KBM-7 (cell line): ENCODE measurements around the gene FRMD4B.

ENCODE experiments used
- DNase-seq: peaks from one replicate; pipeline ENCODE4 v3.0.0-alpha.2; 2015
- in situ Hi-C: fragments of 300-500 bp; cut with MboI; formaldehyde crosslinking; loops from 2 replicates; pipeline ENCODE4 v1.14.3; 2020; ENCODE audit warnings: low sequenced_read_pairs, low pct_unique_long_range_greater_than_20kb, mixed read lengths

The FRMD4B gene

GRCh38 chr3:69197922-69198530 lies 187.9 kb downstream of the FRMD4B start:
- in situ Hi-C loops: no loop called here
- DNase-seq: no peak

GRCh38 chr3:69197455-69197854 lies 188.4 kb downstream of the FRMD4B start:
- in situ Hi-C loops: no loop called here
- DNase-seq: no peak

- no peak for DNase-seq
- in situ Hi-C loops: no loop called here
Measured at GRCh38 chr3:69196876-69197275, 189.0 kb downstream of the FRMD4B start.

GRCh38 chr3:69194431-69195165 lies 191.3 kb downstream of the FRMD4B start:
- in situ Hi-C loops: no loop called here

GRCh38 chr3:69193749-69194148 lies 192.1 kb downstream of the FRMD4B start:
- in situ Hi-C loops: no loop called here
- DNase-seq: no peak

More at GRCh38 chr3:69194431-69195165, 191.3 kb downstream of the FRMD4B start:
- DNase-seq: no peak

- in situ Hi-C loops: no loop called here
Measured at GRCh38 chr3:69191516-69191915, 194.4 kb downstream of the FRMD4B start.

GRCh38 chr3:69189487-69189886 lies 196.4 kb downstream of the FRMD4B start:
- no peak for DNase-seq
- in situ Hi-C loops: no loop called here

More at GRCh38 chr3:69191516-69191915, 194.4 kb downstream of the FRMD4B start:
- DNase-seq: no peak

- in situ Hi-C loops: no loop called here
- no peak for DNase-seq
Measured at GRCh38 chr3:69186575-69187093, 199.3 kb downstream of the FRMD4B start.

GRCh38 chr3:69182588-69183316 lies 203.1 kb downstream of the FRMD4B start:
- DNase-seq: no peak
- in situ Hi-C loops: no loop called here

GRCh38 chr3:69181592-69182211 lies 204.2 kb downstream of the FRMD4B start:
- in situ Hi-C loops: no loop called here
- no peak for DNase-seq

GRCh38 chr3:69180869-69181591 lies 204.9 kb downstream of the FRMD4B start:
- DNase-seq: no peak
- in situ Hi-C loops: no loop called here

- in situ Hi-C loops: no loop called here
- no peak for DNase-seq
Measured at GRCh38 chr3:69179740-69180372, 206.0 kb downstream of the FRMD4B start.

- in situ Hi-C loops: no loop called here
- no peak for DNase-seq
Measured at GRCh38 chr3:69178838-69179739, 206.8 kb downstream of the FRMD4B start.

GRCh38 chr3:69178082-69178481 lies 207.8 kb downstream of the FRMD4B start:
- in situ Hi-C loops: no loop called here
- DNase-seq: no peak

GRCh38 chr3:69174871-69175737 lies 210.8 kb downstream of the FRMD4B start:
- DNase-seq: no peak
- in situ Hi-C loops: loop anchor here (25.0 kb wide), 2 partner anchors 137 to 237 kb away; no protein-coding TSS in a partner anchor

GRCh38 chr3:69174445-69174844 lies 211.4 kb downstream of the FRMD4B start:
- no peak for DNase-seq
- in situ Hi-C loops: loop anchor here (25.0 kb wide), 2 partner anchors 138 to 238 kb away; no protein-coding TSS in a partner anchor
